GM23338 (cell line): ENCODE results near the gene ANO6. TPM values are rescaled to one million over a fixed set of nuclear protein-coding genes. Genes with fewer than 3 reads are reported as not detected.

Experiments used
- ATAC-seq: fragments of 200-7000 bp; cut with Tn5 transposase; 3 replicates; pipeline ENCODE4 v1.9.1; 2020
- DNase-seq: peaks from one replicate; pipeline ENCODE4 v3.0.0-alpha.2; 2015; ENCODE audit warnings: low spot score
- H2AFZ ChIP-seq: fragments of 200-600 bp; sonication (generic); 2 replicates; pipeline ENCODE4 v1.8.0; 2016; ENCODE audit warnings: antibody characterized with exemption, mild to moderate bottlenecking, moderate library complexity
- H3F3A ChIP-seq: fragments of 200-600 bp; sonication (generic); replicated peaks from 2 replicates; pipeline ENCODE4 v1.8.0; 2017; ENCODE audit warnings: antibody characterized with exemption, mixed run types, low read depth
- H3K27ac ChIP-seq: fragments of 200-600 bp; sonication (generic); 2 replicates; pipeline ENCODE4 v1.6.1; 2016; ENCODE audit warnings: low read depth
- H3K27me3 ChIP-seq: fragments of 200-600 bp; sonication (generic); 2 replicates; pipeline ENCODE4 v1.8.0; 2016; ENCODE audit warnings: mild to moderate bottlenecking, mixed run types, moderate library complexity; ENCODE audit not compliant: insufficient read depth
- H3K36me3 ChIP-seq: fragments of 200-600 bp; sonication (generic); 2 replicates; pipeline ENCODE4 v1.8.0; 2016; ENCODE audit warnings: mild to moderate bottlenecking; ENCODE audit not compliant: insufficient read depth
- H3K4me1 ChIP-seq: fragments of 200-600 bp; sonication (generic); 2 replicates; pipeline ENCODE4 v1.8.0; 2016; ENCODE audit warnings: mild to moderate bottlenecking, moderate library complexity; ENCODE audit not compliant: insufficient read depth
- H3K4me2 ChIP-seq: fragments of 200-600 bp; sonication (generic); 2 replicates; pipeline ENCODE4 v1.7.1; 2017; ENCODE audit warnings: mixed run types
- H3K4me3 ChIP-seq: fragments of 200-600 bp; sonication (generic); 2 replicates; pipeline ENCODE4 v1.6.1; 2016; ENCODE audit warnings: mixed run types
- H3K79me2 ChIP-seq: fragments of 200-600 bp; sonication (generic); replicated peaks from 2 replicates; pipeline ENCODE4 v1.8.0; 2017; ENCODE audit warnings: mild to moderate bottlenecking; ENCODE audit not compliant: insufficient read depth
- H3K9me2 ChIP-seq: fragments of 200-600 bp; sonication (generic); 2 replicates; pipeline ENCODE4 v1.8.0; 2017; ENCODE audit not compliant: insufficient read depth
- H4K20me1 ChIP-seq: fragments of 200-600 bp; sonication (generic); replicated peaks from 2 replicates; pipeline ENCODE4 v1.8.0; 2017; ENCODE audit warnings: mild to moderate bottlenecking; ENCODE audit not compliant: insufficient read depth
- H3K27ac Mint-ChIP-seq: 2 replicates; pipeline ENCODE4 v1.8.0; 2020; ENCODE audit warnings: inconsistent platforms, mild to moderate bottlenecking, moderate library complexity, mixed read lengths
- H3K27me3 Mint-ChIP-seq: 3 replicates; pipeline ENCODE4 v1.8.0; 2022; ENCODE audit warnings: low read depth, mild to moderate bottlenecking, moderate library complexity, mixed read lengths, inconsistent platforms; ENCODE audit not compliant: insufficient read depth, poor library complexity
- H3K36me3 Mint-ChIP-seq: 3 replicates; pipeline ENCODE4 v1.8.0; 2021; ENCODE audit warnings: low read depth, mild to moderate bottlenecking, inconsistent platforms, moderate library complexity, mixed read lengths
- H3K4me1 Mint-ChIP-seq: 3 replicates; pipeline ENCODE4 v1.8.0; 2020; ENCODE audit warnings: mild to moderate bottlenecking, inconsistent platforms, mixed read lengths
- H3K4me3 Mint-ChIP-seq: 3 replicates; pipeline ENCODE4 v1.8.0; 2021; ENCODE audit warnings: moderate library complexity, mild to moderate bottlenecking, inconsistent platforms, mixed read lengths
- H3K9me3 Mint-ChIP-seq: 3 replicates; pipeline ENCODE4 v1.8.0; 2020; ENCODE audit warnings: moderate library complexity, mild to moderate bottlenecking, inconsistent platforms, mixed read lengths
- CREB1 ChIP-seq: fragments of 250-450 bp; sonication (Bioruptor Pico); IDR thresholded peaks from 2 replicates; pipeline ENCODE4 v1.5.0; 2020; ENCODE audit warnings: low read depth, mild to moderate bottlenecking, moderate library complexity
- CTCF ChIP-seq, 2 experiments: fragments of 200-600 bp in 1 of 2; sonication (generic) in 1 of 2; conservative IDR thresholded peaks; 2 replicates each; pipeline versions ENCODE4 v1.5.1 to v1.6.1; 2016 to 2017; ENCODE audit warnings: antibody characterized with exemption in 2 of 2, low read depth in 2 of 2, mild to moderate bottlenecking in 2 of 2, moderate library complexity in 1 of 2
- EZH2phosphoT487 ChIP-seq: fragments of 200-600 bp; sonication (generic); IDR thresholded peaks from one replicate; pipeline ENCODE4 v1.8.1; 2018; ENCODE audit warnings: antibody characterized with exemption; ENCODE audit not compliant: unreplicated experiment
- JUNB ChIP-seq: IDR thresholded peaks from one replicate; pipeline ENCODE4 v1.6.1; 2016; ENCODE audit warnings: antibody characterized with exemption; ENCODE audit not compliant: unreplicated experiment
- NANOG ChIP-seq: IDR thresholded peaks from 2 replicates; pipeline ENCODE4 v1.6.1; 2016; ENCODE audit warnings: antibody characterized with exemption, borderline replicate concordance
- POLR2AphosphoS5 ChIP-seq: IDR thresholded peaks from 2 replicates; pipeline ENCODE4 v1.6.1; 2016; ENCODE audit warnings: antibody characterized with exemption, low read depth
- ZNF114 ChIP-seq: fragments of 250-450 bp; sonication (Bioruptor Pico); IDR thresholded peaks from 2 replicates; pipeline ENCODE4 v1.5.0; 2020; ENCODE audit warnings: mild to moderate bottlenecking, moderate library complexity
- ZNF331 ChIP-seq: fragments of 250-450 bp; sonication (Bioruptor Pico); IDR thresholded peaks from 2 replicates; pipeline ENCODE4 v1.5.0; 2020; ENCODE audit warnings: low read depth, mild to moderate bottlenecking, moderate library complexity
- polyA plus RNA-seq: library from polyadenylated mRNA; unstranded; fragments of >200 nt; fragmentation: Nextera tagmentation; extraction: Ambion mirVana; gene quantifications from 2 replicates; pipeline ENCODE4 v1.2.1, GENCODE V29; 2016
- total RNA-seq: library from RNA; depleted of rRNA; stranded (reverse); fragments of >200 nt; shearing (Covaris generic); gene quantifications from 2 replicates; pipeline ENCODE4 v1.2.3, GENCODE V29; 2014
- TF ChIP-seq, protein P1 (sequence below): IDR thresholded peaks from 2 replicates; pipeline ENCODE4 v1.6.1; 2016; ENCODE audit warnings: antibody characterized with exemption

Gene ANO6
- total and polyA plus RNA-seq, 2 experiments from 2014 or later, result 21.1 to 48.9 TPM

GRCh38 chr12:45475594-45475993 lies 259.7 kb downstream of the ANO6 start (continued):
- no peak for TF ChIP-seq CTCF (conservative IDR thresholded peaks at IDR 0.05; ENCODE audit: low read depth in 2 of 2)
- TF ChIP-seq POLR2AphosphoS5, result no peak
- TF ChIP-seq JUNB, result no peak

- Histone ChIP-seq H3K36me3 (no peaks in the 10 kb centered on the region), H3K4me2 (no peak overlapping the region), H3K27ac (no peak overlapping the region), H3K27me3 (no peaks in the 10 kb centered on the region), H3K4me1 (no peaks in the 10 kb centered on the region), H3K4me3 (no peak overlapping the region), H3F3A (no peaks in the 10 kb centered on the region), H3K9me2 (peaks cover 21% of the 10 kb centered on the region), H3K79me2 (no peaks in the 10 kb centered on the region), H4K20me1 (no peaks in the 10 kb centered on the region), H2AFZ (no peak overlapping the region)
- TF ChIP-seq, protein P1, sequence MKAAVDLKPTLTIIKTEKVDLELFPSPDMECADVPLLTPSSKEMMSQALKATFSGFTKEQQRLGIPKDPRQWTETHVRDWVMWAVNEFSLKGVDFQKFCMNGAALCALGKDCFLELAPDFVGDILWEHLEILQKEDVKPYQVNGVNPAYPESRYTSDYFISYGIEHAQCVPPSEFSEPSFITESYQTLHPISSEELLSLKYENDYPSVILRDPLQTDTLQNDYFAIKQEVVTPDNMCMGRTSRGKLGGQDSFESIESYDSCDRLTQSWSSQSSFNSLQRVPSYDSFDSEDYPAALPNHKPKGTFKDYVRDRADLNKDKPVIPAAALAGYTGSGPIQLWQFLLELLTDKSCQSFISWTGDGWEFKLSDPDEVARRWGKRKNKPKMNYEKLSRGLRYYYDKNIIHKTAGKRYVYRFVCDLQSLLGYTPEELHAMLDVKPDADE, result no peak
- no peak for TF ChIP-seq EZH2phosphoT487
- no peak for TF ChIP-seq CREB1 (CRISPR knock-in tag)
- no peak for TF ChIP-seq NANOG
- no peak for TF ChIP-seq ZNF331 (CRISPR knock-in tag)
- TF ChIP-seq ZNF114 (CRISPR knock-in tag), result no peak
- Mint-ChIP-seq H3K9me3 (peaks cover 23% of the 10 kb centered on the region), H3K4me3 (no peak overlapping the region), H3K4me1 (no peaks in the 10 kb centered on the region), H3K27ac (no peak overlapping the region), H3K27me3 (peaks cover 2% of the 10 kb centered on the region), H3K36me3 (peaks cover 11% of the 10 kb centered on the region)
- DNase-seq (no peak), ATAC-seq (no peak)
Observed at GRCh38 chr12:45477526-45477925, 261.6 kb downstream of the ANO6 start.

DNA sequence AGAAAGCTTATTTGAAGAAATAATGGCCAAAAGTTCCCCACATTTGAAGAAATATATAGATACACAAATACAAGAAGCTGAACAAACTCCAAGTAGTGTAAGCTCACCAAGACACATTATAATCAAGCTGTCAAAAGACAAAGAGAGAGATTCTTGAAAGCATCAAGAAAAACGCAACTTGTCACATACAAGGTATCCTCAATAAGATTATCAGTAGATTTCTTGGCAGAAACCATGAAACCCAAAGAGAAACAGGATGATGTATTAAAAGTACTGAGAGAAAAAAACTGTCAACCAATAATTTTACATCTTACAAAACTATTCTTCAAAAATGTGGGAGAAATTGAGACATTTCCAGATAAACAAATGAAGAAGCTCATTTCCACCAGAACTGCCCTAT lies 263.0 kb downstream of the ANO6 start:
- DNase-seq, result no peak
- ATAC-seq, result no peak
- no peak overlapping the region for H3K4me2 ChIP-seq
- H3K4me3 ChIP-seq, result no peak overlapping the region
- Mint-ChIP-seq H3K36me3 (peaks cover 11% of the 10 kb centered on the region), H3K4me3 (no peak overlapping the region), H3K27me3 (peaks cover 2% of the 10 kb centered on the region), H3K27ac (no peak overlapping the region), H3K4me1 (no peaks in the 10 kb centered on the region), H3K9me3 (peaks cover 23% of the 10 kb centered on the region)
- H3K27me3 ChIP-seq, result no peaks in the 10 kb centered on the region
- no peaks in the 10 kb centered on the region for H3K4me1 ChIP-seq
- H4K20me1 ChIP-seq, result no peaks in the 10 kb centered on the region
- no peak overlapping the region for H3K27ac ChIP-seq
- no peaks in the 10 kb centered on the region for H3K36me3 ChIP-seq
- TF ChIP-seq POLR2AphosphoS5, result no peak
- no peak overlapping the region for H2AFZ ChIP-seq
- no peaks in the 10 kb centered on the region for H3K79me2 ChIP-seq
- no peaks in the 10 kb centered on the region for H3F3A ChIP-seq
- H3K9me2 ChIP-seq, result peaks cover 15% of the 10 kb centered on the region
